Lower lobe of right lung (tissue), 2 donors: ENCODE data around the gene SDR42E1. TPM values are rescaled to one million over a fixed set of nuclear protein-coding genes. Genes with fewer than 3 reads are reported as not detected.

Source experiments
- ATAC-seq, 2 donors: fragments of 200-7000 bp; cut with Tn5 transposase; one replicate each; pipeline ENCODE4 v1.9.1; 2020 to 2022; ENCODE audit warnings: mild to moderate bottlenecking in 2 of 2, moderate library complexity in 2 of 2
- DNase-seq: peaks from one replicate; pipeline ENCODE4 v3.0.0-alpha.2; 2020
- H3K27ac ChIP-seq: fragments of 200-600 bp; one replicate; pipeline ENCODE4 v1.8.0; 2022
- H3K27me3 ChIP-seq: fragments of 200-600 bp; one replicate; pipeline ENCODE4 v1.8.0; 2022; ENCODE audit warnings: low read depth
- H3K36me3 ChIP-seq: fragments of 200-600 bp; one replicate; pipeline ENCODE4 v1.8.0; 2022; ENCODE audit warnings: mild to moderate bottlenecking
- H3K4me1 ChIP-seq: fragments of 200-600 bp; one replicate; pipeline ENCODE4 v1.8.0; 2022
- H3K4me3 ChIP-seq: fragments of 200-600 bp; one replicate; pipeline ENCODE4 v1.8.0; 2022; ENCODE audit warnings: mild to moderate bottlenecking
- H3K9me3 ChIP-seq: fragments of 200-600 bp; one replicate; pipeline ENCODE4 v1.8.0; 2022
- intact Hi-C: fragments of 100-400 bp; cut with DNase I; formaldehyde crosslinking; loops from one replicate; pipeline ENCODE4 v1.11.0; 2022
- total RNA-seq: library from RNA; stranded (reverse); fragmentation: NEBNext Ultra II Directional; extraction: Animal tissue kit (Norgen Biotek cat#: 25700); gene quantifications from one replicate; pipeline ENCODE4 v1.2.1, GENCODE V29; 2021
- TF ChIP-seq, protein P1 (sequence below): fragments of 200-600 bp; IDR thresholded peaks from one replicate; pipeline ENCODE4 v1.8.0; 2022; ENCODE audit warnings: antibody characterized with exemption, mild to moderate bottlenecking
- donor health status: DM: no; HTN: yes; CAD: no; lungs with severe emphysema.

Gene SDR42E1
- total RNA-seq, 1 donor from 2014 or later: 8.4 TPM

DNA sequence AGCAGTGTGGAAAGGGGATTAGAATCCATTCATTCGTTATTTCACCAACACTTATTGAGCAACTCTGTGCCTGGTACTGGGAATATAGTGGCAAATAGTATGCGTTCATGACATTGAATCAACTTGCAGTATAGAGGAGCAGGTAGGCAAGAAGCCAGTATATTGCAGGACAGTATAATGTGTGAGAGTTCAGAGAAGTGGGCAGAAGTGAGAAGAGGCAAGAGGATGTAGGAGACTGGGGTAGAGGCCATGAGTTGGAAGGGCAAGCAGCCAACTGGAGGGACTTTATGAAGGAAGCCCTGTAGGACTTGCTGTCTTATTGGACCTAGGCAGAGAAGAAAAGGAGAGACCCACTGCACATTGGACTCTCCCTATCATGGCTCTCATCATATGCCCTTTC, 36.1 kb upstream of the SDR42E1 start:
- peak overlapping the region; percentile 47 for H3K27ac ChIP-seq
- DNase-seq (no peak), ATAC-seq (peak; percentile 63)
- intact Hi-C loops: no loop called here
- H3K4me1 ChIP-seq: peaks cover 13% of the 10 kb centered on the region
- H3K4me3 ChIP-seq: no peak overlapping the region
- no peaks in the 10 kb centered on the region for H3K36me3 ChIP-seq
- no peaks in the 10 kb centered on the region for H3K27me3 ChIP-seq
- no peaks in the 10 kb centered on the region for H3K9me3 ChIP-seq
- TF ChIP-seq, protein P1, sequence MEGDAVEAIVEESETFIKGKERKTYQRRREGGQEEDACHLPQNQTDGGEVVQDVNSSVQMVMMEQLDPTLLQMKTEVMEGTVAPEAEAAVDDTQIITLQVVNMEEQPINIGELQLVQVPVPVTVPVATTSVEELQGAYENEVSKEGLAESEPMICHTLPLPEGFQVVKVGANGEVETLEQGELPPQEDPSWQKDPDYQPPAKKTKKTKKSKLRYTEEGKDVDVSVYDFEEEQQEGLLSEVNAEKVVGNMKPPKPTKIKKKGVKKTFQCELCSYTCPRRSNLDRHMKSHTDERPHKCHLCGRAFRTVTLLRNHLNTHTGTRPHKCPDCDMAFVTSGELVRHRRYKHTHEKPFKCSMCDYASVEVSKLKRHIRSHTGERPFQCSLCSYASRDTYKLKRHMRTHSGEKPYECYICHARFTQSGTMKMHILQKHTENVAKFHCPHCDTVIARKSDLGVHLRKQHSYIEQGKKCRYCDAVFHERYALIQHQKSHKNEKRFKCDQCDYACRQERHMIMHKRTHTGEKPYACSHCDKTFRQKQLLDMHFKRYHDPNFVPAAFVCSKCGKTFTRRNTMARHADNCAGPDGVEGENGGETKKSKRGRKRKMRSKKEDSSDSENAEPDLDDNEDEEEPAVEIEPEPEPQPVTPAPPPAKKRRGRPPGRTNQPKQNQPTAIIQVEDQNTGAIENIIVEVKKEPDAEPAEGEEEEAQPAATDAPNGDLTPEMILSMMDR: no peak

- ATAC-seq (peak; percentile 80 to 86), DNase-seq (no peak)
- Histone ChIP-seq H3K4me1 (peaks cover 13% of the 10 kb centered on the region), H3K27ac (peak overlapping the region; percentile 47), H3K4me3 (no peak overlapping the region), H3K9me3 (no peaks in the 10 kb centered on the region), H3K27me3 (no peaks in the 10 kb centered on the region), H3K36me3 (no peaks in the 10 kb centered on the region)
- TF ChIP-seq, protein P1: no peak
- intact Hi-C loops: no loop called here
Observed at GRCh38 chr16:82046941-82047340, 35.7 kb upstream of the SDR42E1 start.

- H3K9me3 ChIP-seq: no peaks in the 10 kb centered on the region
- no peak overlapping the region for H3K4me3 ChIP-seq
- DNase-seq (no peak), ATAC-seq (no peak)
- no peaks in the 10 kb centered on the region for H3K36me3 ChIP-seq
- TF ChIP-seq, protein P1: no peak
- intact Hi-C loops: no loop called here
- no peaks in the 10 kb centered on the region for H3K27me3 ChIP-seq
- peaks cover 13% of the 10 kb centered on the region for H3K4me1 ChIP-seq
- peak overlapping the region; percentile 47 for H3K27ac ChIP-seq
Observed at GRCh38 chr16:82046541-82046940, 35.3 kb upstream of the SDR42E1 start.

DNA sequence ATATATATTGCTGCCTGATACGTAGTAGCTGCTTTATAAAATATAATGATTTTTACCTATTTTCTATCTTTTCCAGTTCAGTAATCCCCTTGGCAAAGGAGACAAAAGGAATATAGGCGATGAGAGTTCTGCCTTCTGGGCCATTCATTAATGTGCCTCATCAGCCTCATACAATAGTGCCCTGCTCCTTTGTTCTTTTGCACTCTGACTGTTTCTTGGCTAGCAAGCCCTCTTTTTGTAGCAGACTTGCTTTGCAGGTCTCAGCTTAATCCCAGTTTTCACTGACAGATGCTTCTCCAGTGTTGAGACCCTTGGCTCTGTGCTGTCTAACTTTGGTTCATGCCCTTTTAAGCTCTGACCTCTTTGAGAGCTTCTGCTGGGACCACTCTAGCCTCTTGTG, 34.2 kb upstream of the SDR42E1 start:
- intact Hi-C loops: no loop called here
- H3K4me3 ChIP-seq: no peak overlapping the region
- H3K36me3 ChIP-seq: no peaks in the 10 kb centered on the region
- H3K9me3 ChIP-seq: no peaks in the 10 kb centered on the region
- no peak for ATAC-seq
- H3K4me1 ChIP-seq: peaks cover 13% of the 10 kb centered on the region
- H3K27ac ChIP-seq: no peak overlapping the region
- no peak for DNase-seq
- TF ChIP-seq, protein P1: no peak
- no peaks in the 10 kb centered on the region for H3K27me3 ChIP-seq

- no peak for ATAC-seq
- Histone ChIP-seq H3K27ac (peak overlapping the region; percentile 44), H3K9me3 (no peaks in the 10 kb centered on the region), H3K4me3 (no peak overlapping the region), H3K27me3 (no peaks in the 10 kb centered on the region), H3K4me1 (peaks cover 13% of the 10 kb centered on the region), H3K36me3 (no peaks in the 10 kb centered on the region)
- no peak for DNase-seq
- TF ChIP-seq, protein P1: no peak
- intact Hi-C loops: no loop called here
Observed at GRCh38 chr16:82044585-82044911, 33.3 kb upstream of the SDR42E1 start.
